Breast epithelium (tissue), 3 donors: Measurements from ENCODE around the gene KAT6B.

Source experiments
- CTCF ChIP-seq, 3 donors: fragments of 450-650 bp; IDR thresholded peaks; one replicate each; pipeline ENCODE4 v1.5.1; 2016 to 2017; ENCODE audit warnings: antibody characterized with exemption in 3 of 3, mild to moderate bottlenecking in 3 of 3, moderate library complexity in 3 of 3
- POLR2A ChIP-seq: fragments of 450-650 bp; IDR thresholded peaks from one replicate; pipeline ENCODE4 v1.6.1; 2016; ENCODE audit warnings: antibody characterized with exemption, mild to moderate bottlenecking, moderate library complexity

DNA sequence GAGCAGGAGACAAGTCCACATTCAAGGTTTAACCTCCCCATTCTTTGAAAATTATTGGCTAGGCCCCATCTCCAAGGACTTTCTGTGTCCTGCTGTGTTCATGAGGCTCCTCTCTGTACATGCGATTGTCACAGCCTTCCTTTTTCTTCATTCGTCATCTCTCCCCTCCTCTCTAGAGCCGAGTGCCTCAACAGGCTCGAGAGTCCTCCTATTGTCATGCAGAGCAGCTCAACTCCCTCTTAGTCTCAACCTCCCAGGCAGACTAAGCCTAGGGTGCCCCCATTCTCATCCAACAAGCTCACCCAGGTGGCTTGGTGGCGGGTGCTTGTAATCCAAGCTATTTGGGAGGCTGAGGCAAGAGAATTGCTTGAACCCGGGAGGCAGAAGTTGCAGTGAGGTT, 249.9 kb downstream of the KAT6B start:
- TF ChIP-seq POLR2A (no peak), CTCF (IDR thresholded peaks at IDR 0.05) (no peak)
